Liver (tissue), 9 donors: ENCODE results near the gene RALGPS1. TPM values are rescaled to one million over a fixed set of nuclear protein-coding genes. Genes with fewer than 3 reads are reported as not detected.

Experiments
- DNase-seq: peaks from one replicate; pipeline ENCODE4 v3.0.0-alpha.2; 2017; ENCODE audit warnings: low spot score
- H3K27ac ChIP-seq, 2 donors: one replicate each; pipeline ENCODE4 v1.7.0; 2013; ENCODE audit warnings: inconsistent platforms in 2 of 2, low read length in 2 of 2, control low read depth in 1 of 2, low read depth in 1 of 2, mild to moderate bottlenecking in 1 of 2
- H3K27me3 ChIP-seq, 4 donors: one replicate each; pipeline versions ENCODE4 v1.6.1 to v1.7.0; 2013; ENCODE audit warnings: low read length in 3 of 4, inconsistent platforms in 1 of 4, mild to moderate bottlenecking in 1 of 4, moderate library complexity in 1 of 4; ENCODE audit not compliant: control insufficient read depth in 4 of 4, insufficient read depth in 4 of 4
- H3K36me3 ChIP-seq, 4 donors: one replicate each; pipeline versions ENCODE4 v1.6.1 to v1.7.0; 2013; ENCODE audit warnings: low read length in 3 of 4, mild to moderate bottlenecking in 3 of 4, low read depth in 1 of 4, moderate library complexity in 1 of 4; ENCODE audit not compliant: control insufficient read depth in 4 of 4, insufficient read depth in 3 of 4
- H3K4me1 ChIP-seq, 4 donors: one replicate each; pipeline versions ENCODE4 v1.6.1 to v1.7.0; 2013; ENCODE audit warnings: low read length in 3 of 4, mild to moderate bottlenecking in 3 of 4, moderate library complexity in 1 of 4; ENCODE audit not compliant: control insufficient read depth in 4 of 4, insufficient read depth in 4 of 4
- H3K4me3 ChIP-seq, 3 donors: one replicate each; pipeline versions ENCODE4 v1.6.1 to v1.7.0; 2013; ENCODE audit warnings: low read length in 3 of 3, control low read depth in 1 of 3, low read depth in 1 of 3, mild to moderate bottlenecking in 1 of 3
- H3K9ac ChIP-seq, 2 donors: one replicate each; pipeline ENCODE4 v1.7.0; 2013; ENCODE audit warnings: low read length in 2 of 2, mild to moderate bottlenecking in 2 of 2, moderate library complexity in 2 of 2, control low read depth in 1 of 2, low read depth in 1 of 2
- H3K9me3 ChIP-seq, 4 donors: one replicate each; pipeline versions ENCODE4 v1.6.1 to v1.7.0; 2013; ENCODE audit warnings: low read length in 3 of 4; ENCODE audit not compliant: control insufficient read depth in 4 of 4
- EGR1 ChIP-seq, 2 donors: IDR thresholded peaks; 2 replicates each; pipeline ENCODE4 v1.6.1; 2016 to 2018; ENCODE audit warnings: antibody characterized with exemption in 2 of 2, low read depth in 2 of 2
- FOXA1 ChIP-seq: IDR thresholded peaks from 2 replicates; pipeline ENCODE4 v1.6.1; 2016; ENCODE audit warnings: antibody characterized with exemption
- GABPA ChIP-seq, 2 donors: IDR thresholded peaks in 1 of 2; conservative IDR thresholded peaks in 1 of 2; 2 replicates each; pipeline ENCODE4 v1.6.1; 2016; ENCODE audit warnings: antibody characterized with exemption in 2 of 2, mild to moderate bottlenecking in 1 of 2, moderate library complexity in 1 of 2
- HNF4A ChIP-seq, 2 donors: conservative IDR thresholded peaks; 2 replicates each; pipeline ENCODE4 v1.6.1; 2016; ENCODE audit warnings: antibody characterized with exemption in 2 of 2, mild to moderate bottlenecking in 2 of 2
- JUND ChIP-seq, 2 donors: IDR thresholded peaks; 2 replicates each; pipeline ENCODE4 v1.6.1; 2016; ENCODE audit warnings: antibody characterized with exemption in 2 of 2
- NR2F2 ChIP-seq: IDR thresholded peaks from 2 replicates; pipeline ENCODE4 v1.6.1; 2016; ENCODE audit warnings: antibody characterized with exemption
- RAD21 ChIP-seq, 2 donors: IDR thresholded peaks; 2 replicates each; pipeline ENCODE4 v1.6.1; 2016; ENCODE audit warnings: antibody characterized with exemption in 2 of 2, mild to moderate bottlenecking in 2 of 2
- RXRA ChIP-seq, 2 donors: IDR thresholded peaks; 2 replicates each; pipeline ENCODE4 v1.6.1; 2017 to 2018; ENCODE audit warnings: antibody characterized with exemption in 2 of 2, mild to moderate bottlenecking in 1 of 2
- SP1 ChIP-seq: IDR thresholded peaks from 2 replicates; pipeline ENCODE4 v1.6.1; 2018; ENCODE audit warnings: antibody characterized with exemption, mild to moderate bottlenecking
- TAF1 ChIP-seq: conservative IDR thresholded peaks from 2 replicates; pipeline ENCODE4 v1.6.1; 2016; ENCODE audit warnings: antibody characterized with exemption, mild to moderate bottlenecking
- YY1 ChIP-seq: IDR thresholded peaks from 2 replicates; pipeline ENCODE4 v1.6.1; 2016; ENCODE audit warnings: antibody characterized with exemption, mild to moderate bottlenecking
- WGBS: extraction: QIAGEN DNeasy Blood & Tissue Kit; methylation state at CpG from one replicate; pipeline ENCODE4 v1.1.7; 2013; 5-methylcytosine and 5-hydroxymethylcytosine counted together
- polyA plus RNA-seq, 2 donors: library from polyadenylated mRNA; stranded (reverse) in 1 of 2; unstranded in 1 of 2; fragments of 200-250 nt in 1 of 2; fragments of >200 nt in 1 of 2; fragmentation: Nextera tagmentation in 1 of 2; extraction: Ambion mirVana in 1 of 2; gene quantifications; one replicate each; pipeline versions ENCODE4 v1.2.1 to v1.2.3, GENCODE V29; 2013 to 2015
- total RNA-seq, 2 donors: library from RNA; depleted of rRNA; stranded (reverse); fragments of >200 nt; gene quantifications; one replicate each; pipeline ENCODE4 v1.2.3, GENCODE V29; 2014
- TF ChIP-seq, protein P1 (sequence below): IDR thresholded peaks from 2 replicates; pipeline ENCODE4 v1.6.1; 2016; ENCODE audit warnings: antibody characterized with exemption
- TF ChIP-seq, protein P2 (sequence below): IDR thresholded peaks from 2 replicates; pipeline ENCODE4 v1.6.1; 2016; ENCODE audit warnings: antibody characterized with exemption
- TF ChIP-seq, protein P3 (sequence below): IDR thresholded peaks from 2 replicates; pipeline ENCODE4 v1.6.1; 2016; ENCODE audit warnings: antibody characterized with exemption, mild to moderate bottlenecking
- TF ChIP-seq, protein P4 (sequence below): fragments of 150-350 bp; IDR thresholded peaks from 2 replicates; pipeline ENCODE4 v1.5.1; 2017; ENCODE audit warnings: improper control_type of control experiment, low read depth, low read length; ENCODE audit not compliant: missing input control
- donor health status: healthy.
- donor health status: healthy.
- donor health status: healthy.
- donor health status: healthy.
- donor health status: healthy.

RALGPS1 gene
- total and polyA plus RNA-seq, 4 donors = 1.4 to 2.7 (median 2.0) TPM

DNA sequence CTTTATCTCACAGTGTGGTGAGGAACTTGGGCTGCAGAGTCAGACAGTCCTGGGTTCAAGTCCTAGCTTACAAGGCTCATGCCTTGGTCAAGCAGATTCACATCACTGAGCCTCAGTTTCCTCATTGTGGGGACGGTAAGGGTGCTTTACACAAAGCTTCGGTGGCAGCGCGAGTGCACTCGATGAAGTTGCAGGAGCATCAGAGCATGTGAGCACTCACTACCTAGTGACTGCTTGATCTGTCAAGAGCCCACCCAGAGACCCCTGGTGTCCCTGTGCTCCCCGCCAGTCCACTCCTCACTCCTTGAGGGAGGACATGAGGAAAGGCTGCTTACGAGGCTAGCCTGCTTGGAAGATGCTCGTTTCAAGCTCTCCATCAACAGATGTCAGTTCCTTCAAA is 293.8 kb downstream of the RALGPS1 start:
- H3K4me1 ChIP-seq = peaks cover 2 to 20% (median 11%) of the 10 kb centered on the region in 4 donors
- WGBS = 96% methylated on average over 8 of the region's 8 CpGs
- H3K27me3 ChIP-seq = no peaks in the 10 kb centered on the region
- TF ChIP-seq RAD21 (IDR thresholded peaks at IDR 0.05) = no peak
- no peak for TF ChIP-seq EGR1 (IDR thresholded peaks at IDR 0.05; ENCODE audit: low read depth in 2 of 2)
- TF ChIP-seq SP1 = no peak
- TF ChIP-seq GABPA (IDR thresholded peaks at IDR 0.05 in 1 of 2, conservative IDR thresholded peaks at IDR 0.05 in 1 of 2) = no peak
- no peak for TF ChIP-seq JUND (IDR thresholded peaks at IDR 0.05)
- no peak for TF ChIP-seq RXRA (IDR thresholded peaks at IDR 0.05)
- TF ChIP-seq NR2F2 = no peak
- no peak for TF ChIP-seq FOXA1
- TF ChIP-seq YY1 = no peak
- H3K9ac ChIP-seq = no peak overlapping the region
- H3K9me3 ChIP-seq = no peaks in the 10 kb centered on the region
- no peak overlapping the region for H3K27ac ChIP-seq
- no peak for DNase-seq
- no peak overlapping the region for H3K4me3 ChIP-seq
- no peaks in the 10 kb centered on the region for H3K36me3 ChIP-seq

DNA sequence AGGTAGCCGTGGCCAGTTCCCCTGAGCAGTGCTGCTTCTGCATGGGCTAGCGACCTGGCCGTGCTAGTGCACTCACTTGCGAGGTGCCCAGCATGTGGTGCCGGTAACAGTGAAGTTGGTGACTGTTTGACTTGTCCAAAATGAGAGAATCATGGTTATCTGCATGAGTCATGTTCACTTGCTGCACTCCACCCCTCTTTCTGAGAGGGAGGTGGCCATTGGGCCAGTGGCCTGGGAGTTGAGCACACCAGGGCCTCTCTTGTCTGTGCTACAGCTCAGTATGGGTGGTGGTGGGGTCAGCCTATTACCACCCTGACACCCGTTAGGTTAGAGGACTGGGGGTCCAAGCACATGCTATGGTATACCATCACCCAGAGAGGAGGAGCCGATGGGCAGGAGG is 294.6 kb downstream of the RALGPS1 start:
- peak overlapping the region in 1 of 2 donors; percentile 69 for H3K27ac ChIP-seq
- no peak for DNase-seq
- TF ChIP-seq HNF4A (conservative IDR thresholded peaks at IDR 0.05) = no peak
- no peak for TF ChIP-seq YY1
- no peak for TF ChIP-seq SP1
- TF ChIP-seq, protein P1, sequence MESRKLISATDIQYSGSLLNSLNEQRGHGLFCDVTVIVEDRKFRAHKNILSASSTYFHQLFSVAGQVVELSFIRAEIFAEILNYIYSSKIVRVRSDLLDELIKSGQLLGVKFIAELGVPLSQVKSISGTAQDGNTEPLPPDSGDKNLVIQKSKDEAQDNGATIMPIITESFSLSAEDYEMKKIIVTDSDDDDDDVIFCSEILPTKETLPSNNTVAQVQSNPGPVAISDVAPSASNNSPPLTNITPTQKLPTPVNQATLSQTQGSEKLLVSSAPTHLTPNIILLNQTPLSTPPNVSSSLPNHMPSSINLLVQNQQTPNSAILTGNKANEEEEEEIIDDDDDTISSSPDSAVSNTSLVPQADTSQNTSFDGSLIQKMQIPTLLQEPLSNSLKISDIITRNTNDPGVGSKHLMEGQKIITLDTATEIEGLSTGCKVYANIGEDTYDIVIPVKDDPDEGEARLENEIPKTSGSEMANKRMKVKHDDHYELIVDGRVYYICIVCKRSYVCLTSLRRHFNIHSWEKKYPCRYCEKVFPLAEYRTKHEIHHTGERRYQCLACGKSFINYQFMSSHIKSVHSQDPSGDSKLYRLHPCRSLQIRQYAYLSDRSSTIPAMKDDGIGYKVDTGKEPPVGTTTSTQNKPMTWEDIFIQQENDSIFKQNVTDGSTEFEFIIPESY = no peak
- no peak for TF ChIP-seq TAF1
- TF ChIP-seq JUND (IDR thresholded peaks at IDR 0.05) = no peak
- TF ChIP-seq, protein P2, sequence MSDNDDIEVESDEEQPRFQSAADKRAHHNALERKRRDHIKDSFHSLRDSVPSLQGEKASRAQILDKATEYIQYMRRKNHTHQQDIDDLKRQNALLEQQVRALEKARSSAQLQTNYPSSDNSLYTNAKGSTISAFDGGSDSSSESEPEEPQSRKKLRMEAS = no peak
- TF ChIP-seq GABPA (IDR thresholded peaks at IDR 0.05 in 1 of 2, conservative IDR thresholded peaks at IDR 0.05 in 1 of 2) = no peak
- TF ChIP-seq, protein P3, sequence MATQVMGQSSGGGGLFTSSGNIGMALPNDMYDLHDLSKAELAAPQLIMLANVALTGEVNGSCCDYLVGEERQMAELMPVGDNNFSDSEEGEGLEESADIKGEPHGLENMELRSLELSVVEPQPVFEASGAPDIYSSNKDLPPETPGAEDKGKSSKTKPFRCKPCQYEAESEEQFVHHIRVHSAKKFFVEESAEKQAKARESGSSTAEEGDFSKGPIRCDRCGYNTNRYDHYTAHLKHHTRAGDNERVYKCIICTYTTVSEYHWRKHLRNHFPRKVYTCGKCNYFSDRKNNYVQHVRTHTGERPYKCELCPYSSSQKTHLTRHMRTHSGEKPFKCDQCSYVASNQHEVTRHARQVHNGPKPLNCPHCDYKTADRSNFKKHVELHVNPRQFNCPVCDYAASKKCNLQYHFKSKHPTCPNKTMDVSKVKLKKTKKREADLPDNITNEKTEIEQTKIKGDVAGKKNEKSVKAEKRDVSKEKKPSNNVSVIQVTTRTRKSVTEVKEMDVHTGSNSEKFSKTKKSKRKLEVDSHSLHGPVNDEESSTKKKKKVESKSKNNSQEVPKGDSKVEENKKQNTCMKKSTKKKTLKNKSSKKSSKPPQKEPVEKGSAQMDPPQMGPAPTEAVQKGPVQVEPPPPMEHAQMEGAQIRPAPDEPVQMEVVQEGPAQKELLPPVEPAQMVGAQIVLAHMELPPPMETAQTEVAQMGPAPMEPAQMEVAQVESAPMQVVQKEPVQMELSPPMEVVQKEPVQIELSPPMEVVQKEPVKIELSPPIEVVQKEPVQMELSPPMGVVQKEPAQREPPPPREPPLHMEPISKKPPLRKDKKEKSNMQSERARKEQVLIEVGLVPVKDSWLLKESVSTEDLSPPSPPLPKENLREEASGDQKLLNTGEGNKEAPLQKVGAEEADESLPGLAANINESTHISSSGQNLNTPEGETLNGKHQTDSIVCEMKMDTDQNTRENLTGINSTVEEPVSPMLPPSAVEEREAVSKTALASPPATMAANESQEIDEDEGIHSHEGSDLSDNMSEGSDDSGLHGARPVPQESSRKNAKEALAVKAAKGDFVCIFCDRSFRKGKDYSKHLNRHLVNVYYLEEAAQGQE = no peak
- TF ChIP-seq, protein P4, sequence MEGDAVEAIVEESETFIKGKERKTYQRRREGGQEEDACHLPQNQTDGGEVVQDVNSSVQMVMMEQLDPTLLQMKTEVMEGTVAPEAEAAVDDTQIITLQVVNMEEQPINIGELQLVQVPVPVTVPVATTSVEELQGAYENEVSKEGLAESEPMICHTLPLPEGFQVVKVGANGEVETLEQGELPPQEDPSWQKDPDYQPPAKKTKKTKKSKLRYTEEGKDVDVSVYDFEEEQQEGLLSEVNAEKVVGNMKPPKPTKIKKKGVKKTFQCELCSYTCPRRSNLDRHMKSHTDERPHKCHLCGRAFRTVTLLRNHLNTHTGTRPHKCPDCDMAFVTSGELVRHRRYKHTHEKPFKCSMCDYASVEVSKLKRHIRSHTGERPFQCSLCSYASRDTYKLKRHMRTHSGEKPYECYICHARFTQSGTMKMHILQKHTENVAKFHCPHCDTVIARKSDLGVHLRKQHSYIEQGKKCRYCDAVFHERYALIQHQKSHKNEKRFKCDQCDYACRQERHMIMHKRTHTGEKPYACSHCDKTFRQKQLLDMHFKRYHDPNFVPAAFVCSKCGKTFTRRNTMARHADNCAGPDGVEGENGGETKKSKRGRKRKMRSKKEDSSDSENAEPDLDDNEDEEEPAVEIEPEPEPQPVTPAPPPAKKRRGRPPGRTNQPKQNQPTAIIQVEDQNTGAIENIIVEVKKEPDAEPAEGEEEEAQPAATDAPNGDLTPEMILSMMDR = no peak
- TF ChIP-seq FOXA1 = no peak
- TF ChIP-seq NR2F2 = no peak
- TF ChIP-seq EGR1 (IDR thresholded peaks at IDR 0.05; ENCODE audit: low read depth in 2 of 2) = no peak

More for the DNA sequence above, 294.6 kb downstream of the RALGPS1 start:
- Histone ChIP-seq H3K36me3 (no peaks in the 10 kb centered on the region), H3K9me3 (no peaks in the 10 kb centered on the region), H3K4me3 (no peak overlapping the region), H3K9ac (no peak overlapping the region), H3K27me3 (no peaks in the 10 kb centered on the region), H3K4me1 (peaks cover 2 to 20% (median 11%) of the 10 kb centered on the region in 4 donors)
- 95% methylated on average over 7 of the region's 7 CpGs for WGBS
